Pancreas (tissue), 10 donors: Measurements from ENCODE around the gene FOXP4. TPM values are rescaled to one million over a fixed set of nuclear protein-coding genes. Genes with fewer than 3 reads are reported as not detected.

Experiments used
- ATAC-seq, 4 donors: fragments of 200-7000 bp; cut with Tn5 transposase; one replicate each; pipeline versions ENCODE4 v1.8.0 to v1.9.1; 2020; ENCODE audit warnings: mild to moderate bottlenecking in 4 of 4, moderate library complexity in 4 of 4
- DNase-seq, 6 donors: peaks; one replicate each; pipeline ENCODE4 v3.0.0-alpha.2; 2020
- FAIRE-seq: peaks from 2 replicates; lab custom pipeline; 2012; peaks lifted over from hg19 to GRCh38; lab: Jason Lieb, UNC
- H3K27ac ChIP-seq, 4 donors: fragments of 200-600 bp; sonication (generic); 1 replicate in 3 of 4; 2 replicates in 1 of 4; pipeline versions ENCODE4 v1.5.0 to v1.8.0; 2020
- H3K27me3 ChIP-seq, 4 donors: fragments of 200-600 bp; one replicate each; pipeline ENCODE4 v1.8.0; 2021
- H3K36me3 ChIP-seq, 3 donors: fragments of 200-600 bp; sonication (generic) in 1 of 3; one replicate each; pipeline versions ENCODE4 v1.5.0 to v1.8.0; 2020 to 2021
- H3K4me1 ChIP-seq, 3 donors: fragments of 200-600 bp; one replicate each; pipeline ENCODE4 v1.8.0; 2021
- H3K4me3 ChIP-seq, 4 donors: fragments of 200-600 bp; sonication (generic) in 2 of 4; one replicate each; pipeline versions ENCODE4 v1.5.0 to v1.8.0; 2020 to 2021
- H3K9me3 ChIP-seq, 4 donors: fragments of 200-600 bp; one replicate each; pipeline ENCODE4 v1.8.0; 2021
- CTCF ChIP-seq, 4 donors: fragments of 200-600 bp; sonication (generic) in 3 of 4; IDR thresholded peaks; one replicate each; pipeline versions ENCODE4 v1.5.0 to v1.8.0; 2021; ENCODE audit warnings: antibody characterized with exemption in 4 of 4
- WGBS, 2 donors: extraction: QIAGEN DNeasy Blood & Tissue Kit; methylation state at CpG; one replicate each; pipeline ENCODE4 v1.1.7; 2013; 5-methylcytosine and 5-hydroxymethylcytosine counted together
- intact Hi-C, 3 donors: fragments of 100-400 bp; cut with DNase I; formaldehyde crosslinking; loops; one replicate each; pipeline versions ENCODE4 v1.11.1 to v1.14.2; 2022
- polyA plus RNA-seq, 2 donors: library from polyadenylated mRNA; stranded (reverse); fragments of 200-250 nt; gene quantifications; one replicate each; pipeline ENCODE4 v1.2.3, GENCODE V29; 2013
- total RNA-seq, 6 donors: library from RNA; stranded (reverse); fragmentation: NEBNext Ultra II Directional in 4 of 6; extraction: Animal tissue kit (Norgen Biotek cat#: 25700) in 4 of 6; gene quantifications; one replicate each; pipeline versions ENCODE4 v1.2.1 to v1.2.4, GENCODE V29; 2021 to 2023
- donor health status: healthy with polysubstance abuse.
- donor health status: DM: no; HTN: no; CAD: no; lungs with moderate emphysema.
- donor health status: DM: no; HTN: no; CAD: no.
- donor health status: control.
- donor health status: control.
- donor health status: Bipolar disorder and iron deficiency.
- donor health status: DM: yes; HTN: yes; CAD: no.
- donor health status: DM: no; HTN: no; CAD: no.
- donor health status: DM: no; HTN: no; CAD: no.
- donor health status: DM: yes; HTN: yes; CAD: no.

FOXP4 gene
- total and polyA plus RNA-seq, 8 donors = 23.1 to 29.3 (median 26.3) TPM

- WGBS, 2 donors = 87 to 91% methylated on average over 9 of the region's 9 CpGs
- Histone ChIP-seq H3K4me1 (peaks cover 6 to 28% (median 13%) of the 10 kb centered on the region in 3 donors), H3K9me3 (no peaks in the 10 kb centered on the region), H3K4me3 (no peak overlapping the region), H3K27ac (peak overlapping the region in 1 of 4 donors; percentile 67), H3K27me3 (no peaks in the 10 kb centered on the region), H3K36me3 (peaks cover 0 to 21% (median 3%) of the 10 kb centered on the region in 3 donors)
- FAIRE-seq = no peak
- no peak for TF ChIP-seq CTCF (IDR thresholded peaks at IDR 0.05)
- no peak for ATAC-seq
- peak in 1 of 6 donors; percentile 37 for DNase-seq
- intact Hi-C loops = loop anchor here in 1 of 3 donors (5.0 kb wide), 1 partner anchor 218 kb away; no protein-coding TSS in a partner anchor
These were observed 39.4 kb downstream of the FOXP4 start for GRCh38 chr6:41585605-41586004.

- DNase-seq (no peak), ATAC-seq (peak in 2 of 4 donors; percentile 2 to 25), FAIRE-seq (no peak)
- no peak overlapping the region for H3K4me3 ChIP-seq
- H3K4me1 ChIP-seq = peaks cover 3 to 25% (median 8%) of the 10 kb centered on the region in 3 donors
- intact Hi-C loops = loop anchor here in 1 of 3 donors (5.0 kb wide), 1 partner anchor 219 kb away; no protein-coding TSS in a partner anchor
- no peaks in the 10 kb centered on the region for H3K9me3 ChIP-seq
- H3K27ac ChIP-seq = peak overlapping the region in 1 of 4 donors; percentile 16
- H3K27me3 ChIP-seq = no peaks in the 10 kb centered on the region
- 82 to 89% methylated on average over 25 to 28 of the region's 28 CpGs for WGBS, 2 donors
- peaks cover 0 to 26% (median 9%) of the 10 kb centered on the region in 3 donors for H3K36me3 ChIP-seq
- no peak for TF ChIP-seq CTCF (IDR thresholded peaks at IDR 0.05)
These were observed 40.2 kb downstream of the FOXP4 start for GRCh38 chr6:41586252-41587007.

- FAIRE-seq = no peak
- Histone ChIP-seq H3K4me3 (no peak overlapping the region), H3K4me1 (peaks cover 0 to 16% (median 0%) of the 10 kb centered on the region in 3 donors), H3K27me3 (no peaks in the 10 kb centered on the region), H3K27ac (peak overlapping the region in 1 of 4 donors; percentile 16), H3K36me3 (peaks cover 0 to 26% (median 11%) of the 10 kb centered on the region in 3 donors), H3K9me3 (no peaks in the 10 kb centered on the region)
- intact Hi-C loops = loop anchor here in 1 of 3 donors (5.0 kb wide), 1 partner anchor 220 kb away; no protein-coding TSS in a partner anchor
- DNase-seq = peak in 2 of 6 donors; percentile 59 to 75
- ATAC-seq = peak in 3 of 4 donors; percentile 17 to 34 (median 32)
- 69 to 78% methylated on average over 22 to 26 of the region's 26 CpGs for WGBS, 2 donors
- no peak for TF ChIP-seq CTCF (IDR thresholded peaks at IDR 0.05)
These were observed 41.1 kb downstream of the FOXP4 start for GRCh38 chr6:41587131-41587879.

- peaks cover 0 to 12% (median 0%) of the 10 kb centered on the region in 3 donors for H3K4me1 ChIP-seq
- H3K27ac ChIP-seq = no peak overlapping the region
- intact Hi-C loops = loop anchor here in 1 of 3 donors (5.0 kb wide), 1 partner anchor 221 kb away; no protein-coding TSS in a partner anchor
- WGBS, 2 donors = 68 to 72% methylated on average over 15 of the region's 15 CpGs
- ATAC-seq (peak in 2 of 4 donors; percentile 35 to 36), DNase-seq (peak in 1 of 6 donors; percentile 69), FAIRE-seq (no peak)
- H3K9me3 ChIP-seq = no peaks in the 10 kb centered on the region
- no peaks in the 10 kb centered on the region for H3K27me3 ChIP-seq
- TF ChIP-seq CTCF (IDR thresholded peaks at IDR 0.05) = no peak
- H3K36me3 ChIP-seq = peaks cover 0 to 26% (median 11%) of the 10 kb centered on the region in 3 donors
- H3K4me3 ChIP-seq = no peak overlapping the region
These were observed 41.9 kb downstream of the FOXP4 start for GRCh38 chr6:41588111-41588510.
